ENCODE measurements around the gene LINS1.
A peak's percentile ranks its signal among the peaks of the same experiment; 100 is the strongest.
"Not testable (repeated sequence)": the region's sequence is repeated elsewhere in the genome, so short reads cannot be mapped to it uniquely, and the experiment has no call there.

LINS1 gene

DNA sequence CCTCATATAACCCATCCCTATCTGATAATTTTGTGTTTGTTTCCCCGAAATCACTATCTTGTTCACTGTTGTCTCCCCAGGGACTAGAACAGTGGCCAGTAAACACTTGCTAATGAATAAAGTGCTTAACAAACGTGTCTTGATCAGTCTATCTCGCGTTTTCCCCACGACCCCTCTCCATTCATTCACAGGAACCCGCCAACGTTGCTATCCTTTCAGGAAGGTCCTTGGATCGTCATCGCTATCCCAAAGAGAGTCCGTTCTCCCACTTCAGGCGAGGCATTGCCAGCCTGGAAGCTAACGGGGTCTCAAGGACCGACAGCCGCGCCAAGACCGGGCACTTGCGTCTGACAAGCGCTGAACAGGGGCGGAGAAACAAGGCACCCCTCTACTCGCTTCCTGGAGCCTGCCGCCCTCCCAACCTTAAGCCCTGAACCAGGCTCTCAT is 344 bp downstream of the LINS1 start:
- DNase-seq = no peak

- DNase-seq = peak; percentile 14
Observed at GRCh38 chr15:100601163-100601562, 821 bp downstream of the LINS1 start.

- DNase-seq = no peak
Observed at GRCh38 chr15:100598655-100599054, 3.3 kb downstream of the LINS1 start.

DNA sequence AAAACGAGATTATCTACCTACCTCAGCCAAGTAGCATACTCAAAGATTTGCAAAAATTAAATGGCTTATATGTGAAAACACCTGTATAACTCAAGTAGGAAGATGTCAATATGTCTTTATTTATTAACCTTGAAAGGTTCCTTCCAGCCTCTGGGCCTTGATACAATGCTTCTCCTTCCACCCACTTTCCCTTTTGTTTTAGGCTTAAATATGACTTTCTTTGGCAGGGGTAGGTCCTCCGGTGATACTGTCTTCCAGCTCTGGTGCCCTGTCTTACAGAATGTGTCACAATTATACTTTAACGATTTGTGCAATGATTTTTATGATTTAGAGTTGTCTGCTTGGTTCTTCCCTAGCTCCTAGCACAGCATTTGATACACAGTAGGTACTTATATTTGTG is 4.1 kb downstream of the LINS1 start:
- DNase-seq = no peak

DNA sequence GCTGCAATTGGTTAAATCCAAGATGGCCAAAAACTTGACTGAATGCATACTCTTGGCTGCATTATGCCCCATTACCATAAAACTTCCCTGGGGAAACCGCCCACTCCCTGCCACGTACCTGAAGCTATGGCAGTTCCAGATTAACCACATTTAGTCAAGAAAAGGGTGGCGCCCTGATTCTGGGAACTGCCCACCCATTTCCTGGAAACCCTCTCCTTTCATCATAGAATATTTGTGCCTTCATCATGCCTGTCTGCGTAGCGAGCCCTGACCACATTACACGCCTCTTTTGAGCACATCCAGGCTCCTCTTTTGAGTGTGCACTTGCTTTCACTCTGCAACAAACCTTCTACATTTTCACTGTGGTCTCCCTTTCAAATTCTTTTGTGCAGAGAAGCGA is 5.2 kb downstream of the LINS1 start:
- peak; percentile 89 for DNase-seq

- DNase-seq = no peak
Observed at GRCh38 chr15:100595964-100596363, 6.0 kb downstream of the LINS1 start.

DNA sequence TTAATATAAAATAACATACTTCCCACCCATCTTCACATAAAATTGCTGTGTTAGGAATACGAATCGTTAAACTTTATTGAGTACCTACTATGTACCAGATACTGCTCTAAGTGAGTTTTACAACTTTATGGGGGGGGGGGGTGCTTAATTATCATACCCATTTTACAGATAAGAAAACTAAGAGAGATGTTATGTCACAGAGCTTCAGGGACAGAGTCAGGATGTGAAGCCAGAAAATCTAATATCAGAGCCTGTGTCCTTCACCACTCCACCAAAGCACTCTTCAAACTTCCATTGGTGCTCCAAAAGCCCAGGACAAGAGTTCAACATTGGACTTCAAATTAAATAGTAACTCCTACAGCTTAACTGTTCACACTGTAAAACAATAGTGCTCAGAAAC is 8.6 kb downstream of the LINS1 start:
- no peak for DNase-seq

DNA sequence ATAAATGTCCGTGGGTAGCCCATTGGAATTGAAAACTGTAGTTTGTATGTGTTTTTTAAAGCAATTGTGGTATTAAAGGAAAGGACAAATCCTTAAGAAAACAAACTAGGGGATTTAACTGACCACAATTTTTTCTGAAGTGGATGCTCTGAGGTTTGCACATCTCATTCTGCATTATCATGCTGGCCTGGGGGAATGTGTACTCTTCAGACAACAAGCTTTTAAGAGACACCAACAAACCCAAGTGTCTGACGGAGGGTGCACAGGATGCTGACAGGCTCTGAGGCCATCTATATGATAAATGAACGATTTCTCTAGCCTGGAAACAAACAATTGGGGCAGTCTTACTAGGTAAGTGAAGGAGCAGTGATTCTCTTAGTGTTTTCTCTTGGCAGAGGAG is 9.1 kb downstream of the LINS1 start:
- DNase-seq = no peak

GRCh38 chr15:100591835-100592234 is 10.1 kb downstream of the LINS1 start:
- DNase-seq = no peak

GRCh38 chr15:100591163-100591562 is 10.8 kb downstream of the LINS1 start:
- DNase-seq = not testable (repeated sequence)

- no peak for DNase-seq
Observed at GRCh38 chr15:100588638-100589242, 13.2 kb downstream of the LINS1 start.

DNA sequence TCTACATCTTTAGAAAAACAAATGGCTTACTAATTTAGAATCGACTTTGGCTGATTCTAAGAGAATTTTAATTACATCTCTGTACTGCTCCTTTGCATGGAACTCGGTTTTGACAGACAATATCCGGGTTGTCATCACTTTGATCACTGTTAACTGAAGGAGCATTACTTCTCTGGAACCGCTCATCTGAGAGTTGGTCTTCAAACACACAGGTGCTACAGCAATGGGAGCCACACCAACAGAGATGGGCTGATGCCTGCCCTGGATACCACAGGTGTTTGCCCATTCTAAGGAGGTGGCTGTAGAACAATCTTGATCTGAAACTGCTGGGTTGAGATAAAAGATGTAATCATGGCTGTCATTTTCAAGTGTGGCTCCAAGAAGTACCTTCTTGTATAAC is 21.6 kb downstream of the LINS1 start:
- no peak for DNase-seq

DNA sequence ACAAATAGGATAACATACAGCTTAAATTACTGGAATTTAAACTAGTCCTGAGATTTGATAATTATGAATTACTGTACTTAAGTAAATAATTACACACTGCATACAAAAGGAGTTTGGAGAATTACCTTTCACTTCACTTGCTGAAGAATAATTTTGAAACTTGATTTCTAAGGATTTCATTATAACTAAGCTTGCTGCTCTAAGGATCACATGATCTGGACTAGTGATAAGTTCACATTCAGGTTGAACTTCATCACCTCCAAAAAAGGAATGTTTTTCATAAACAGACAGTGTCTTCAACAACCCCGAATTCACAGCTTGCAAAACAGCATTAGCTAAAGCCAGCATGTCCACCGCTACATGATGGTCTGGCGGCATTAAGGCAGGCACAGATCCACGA is 28.5 kb downstream of the LINS1 start:
- no peak for DNase-seq

DNA sequence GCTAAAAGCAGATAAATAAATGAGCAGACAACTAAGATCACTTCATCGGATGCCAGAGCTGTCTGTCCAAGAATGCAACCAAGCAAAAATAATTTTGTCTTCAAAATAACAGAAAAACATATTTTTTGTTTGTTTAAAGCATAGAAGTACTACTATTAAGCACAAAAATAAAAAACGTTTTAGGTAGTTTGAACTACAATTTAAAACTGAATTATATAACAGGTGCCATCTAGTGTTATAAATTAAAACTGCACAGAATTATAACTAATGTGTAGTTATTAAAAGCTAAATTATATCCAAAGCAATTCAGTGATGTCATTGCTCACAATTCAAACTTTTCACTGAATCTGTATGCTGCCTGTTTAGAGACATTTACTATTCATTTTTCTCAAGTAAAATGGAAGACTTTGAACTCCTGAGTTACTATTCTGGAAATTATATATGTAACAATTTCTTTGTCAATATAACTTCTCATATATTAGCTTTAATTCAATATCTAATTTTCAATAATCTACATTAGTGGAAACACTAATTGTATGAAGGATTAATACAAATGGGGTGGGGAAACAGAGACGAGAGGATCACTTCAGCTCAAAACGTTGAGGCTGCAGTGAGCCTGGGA is 29.5 kb downstream of the LINS1 start:
- no peak for DNase-seq

DNA sequence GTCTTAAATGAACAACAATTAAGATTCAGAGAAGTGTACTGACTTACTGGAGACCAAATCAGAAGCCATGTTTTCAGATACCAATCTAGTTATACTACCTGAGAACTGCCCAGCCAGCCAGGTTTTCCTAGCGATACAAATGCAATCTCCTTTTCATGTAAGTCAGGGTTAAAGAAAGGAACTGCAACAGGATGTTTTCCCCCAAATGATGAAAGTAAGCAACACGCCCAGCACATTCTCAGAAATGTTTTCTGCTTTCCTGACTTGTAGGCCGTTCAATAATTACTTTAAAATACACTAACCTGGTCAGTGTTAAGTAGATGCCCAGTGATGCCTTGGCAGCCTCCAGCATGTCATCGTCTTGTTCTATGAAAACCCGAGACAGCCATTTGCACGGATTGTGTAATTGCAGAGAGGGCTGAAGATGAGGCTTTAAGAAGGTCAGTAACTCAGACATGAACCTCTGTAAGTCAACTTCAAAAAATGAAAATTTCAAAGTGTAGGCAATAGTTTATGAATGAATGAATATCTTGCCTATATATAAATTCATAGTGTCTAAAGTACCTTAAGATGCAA is 30.3 kb downstream of the LINS1 start:
- no peak for DNase-seq

- no peak for DNase-seq
Observed at GRCh38 chr15:100570735-100571313, 31.2 kb downstream of the LINS1 start.

- DNase-seq = no peak
Observed at GRCh38 chr15:100570275-100570674, 31.7 kb downstream of the LINS1 start.

- no peak for DNase-seq
Observed at GRCh38 chr15:100569391-100569790, 32.6 kb downstream of the LINS1 start.

- DNase-seq = no peak
Observed at GRCh38 chr15:100566850-100567628, 34.9 kb downstream of the LINS1 start.

DNA sequence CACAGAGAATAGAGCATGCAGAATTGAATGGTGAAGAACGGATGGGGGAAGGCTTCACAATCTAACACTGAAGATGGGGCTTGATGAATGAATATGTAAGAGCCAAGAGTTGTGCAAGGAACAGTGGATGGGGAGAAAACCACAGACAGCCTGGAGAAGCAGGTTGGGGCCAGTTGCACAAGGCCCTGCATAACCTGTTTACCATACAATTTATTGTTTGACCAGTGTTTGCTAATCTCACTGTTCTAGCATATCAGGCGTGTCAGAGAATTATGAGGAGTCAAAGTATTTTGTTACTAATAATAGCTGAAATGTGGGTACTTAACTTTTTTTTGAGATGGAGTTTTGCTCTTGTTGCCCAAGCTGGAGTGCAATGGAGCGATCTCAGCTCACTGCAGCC is 36.4 kb downstream of the LINS1 start:
- DNase-seq = no peak

- no peak for DNase-seq
Observed at GRCh38 chr15:100560323-100560722, 41.7 kb downstream of the LINS1 start.

- no peak for DNase-seq
Observed at GRCh38 chr15:100559330-100559729, 42.7 kb downstream of the LINS1 start.

DNA sequence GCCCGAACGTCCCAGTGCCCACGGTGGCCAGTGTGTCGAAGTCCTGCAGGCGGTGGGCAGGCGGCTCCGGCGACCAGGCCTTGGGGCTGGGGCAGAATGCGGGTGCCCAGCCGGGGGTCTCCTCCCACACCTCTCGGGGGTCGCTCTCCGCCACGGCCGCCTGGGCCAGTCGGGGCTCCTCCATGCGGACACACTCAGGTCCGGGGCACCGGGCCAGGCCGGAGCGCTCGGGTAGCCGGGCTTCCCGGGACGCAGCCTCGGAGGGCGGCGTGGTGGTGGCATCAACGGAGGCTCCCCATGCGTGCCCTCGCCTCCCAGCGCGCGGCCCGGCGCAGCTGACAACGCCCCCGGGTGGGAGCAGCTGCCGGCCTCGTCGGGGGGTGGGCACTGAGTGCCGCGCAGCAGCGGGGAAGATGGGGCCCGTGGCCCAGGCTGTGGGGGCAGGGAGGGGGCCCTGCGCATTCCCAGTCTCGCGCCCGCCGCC is 43.2 kb downstream of the LINS1 start:
- no peak for DNase-seq
